H1 (cell line): ENCODE data around the gene TDG. TPM values are rescaled to one million over a fixed set of nuclear protein-coding genes. Genes with fewer than 3 reads are reported as not detected.

Experiments
- CTCF ChIA-PET: fragments of 300-600 bp; sonication (Branson Sonifier 250); formaldehyde crosslinking; loops from one replicate; lab custom pipeline; 2021; ENCODE audit not compliant: partially characterized antibody; lab: Charles Lee
- POLR2A ChIA-PET: fragments of 300-600 bp; sonication (Branson Sonifier 250); formaldehyde crosslinking; loops from one replicate; lab custom pipeline; 2021; ENCODE audit warnings: inconsistent platforms; ENCODE audit not compliant: partially characterized antibody; lab: Charles Lee
- DNase-seq, 2 experiments: peaks; one replicate each; pipeline versions ENCODE4 v3.0.0 to v3.0.0-alpha.2; 2010 to 2022; ENCODE audit warnings: low spot score in 2 of 2, low read depth in 1 of 2, mixed read lengths in 1 of 2
- FAIRE-seq: peaks from 2 replicates; lab custom pipeline; 2011; peaks lifted over from hg19 to GRCh38; lab: Jason Lieb, UNC
- H2AFZ ChIP-seq: 2 replicates; pipeline ENCODE4 v1.8.1; 2012; ENCODE audit warnings: low read length, inconsistent platforms
- H2AK5ac ChIP-seq: 2 replicates; pipeline ENCODE4 v1.6.1; 2013; ENCODE audit warnings: low read depth, low read length
- H2BK120ac ChIP-seq: replicated peaks from 2 replicates; pipeline ENCODE3; 2013; ENCODE audit warnings: low read depth, low read length, inconsistent platforms
- H2BK12ac ChIP-seq: 2 replicates; pipeline ENCODE4 v1.6.1; 2013; ENCODE audit warnings: low read depth, low read length
- H2BK15ac ChIP-seq: 2 replicates; pipeline ENCODE4 v1.6.1; 2013; ENCODE audit warnings: low read length
- H2BK20ac ChIP-seq: 2 replicates; pipeline ENCODE4 v1.6.1; 2013; ENCODE audit warnings: low read length
- H2BK5ac ChIP-seq: 2 replicates; pipeline ENCODE4 v1.6.1; 2013; ENCODE audit warnings: low read depth, low read length
- H3K14ac ChIP-seq: 2 replicates; pipeline ENCODE4 v1.6.1; 2013; ENCODE audit warnings: inconsistent platforms; ENCODE audit not compliant: insufficient read length
- H3K18ac ChIP-seq: 2 replicates; pipeline ENCODE4 v1.6.1; 2013; ENCODE audit warnings: low read length; ENCODE audit errors: extremely low read depth
- H3K23ac ChIP-seq: 2 replicates; pipeline ENCODE4 v1.6.1; 2013; ENCODE audit warnings: inconsistent platforms; ENCODE audit not compliant: insufficient read length
- H3K23me2 ChIP-seq: 2 replicates; pipeline ENCODE4 v1.6.1; 2013; ENCODE audit warnings: low read depth, low read length
- H3K27ac ChIP-seq: 2 replicates; pipeline ENCODE4 v1.6.1; 2011; ENCODE audit warnings: low read depth, low read length, inconsistent platforms
- H3K27me3 ChIP-seq, 4 experiments: replicated peaks in 1 of 4; 1 replicate in 1 of 4; 2 replicates in 3 of 4; pipeline versions ENCODE4 v1.6.1 to v1.8.1; 2011 to 2013; ENCODE audit warnings: low read length in 3 of 4, mild to moderate bottlenecking in 3 of 4, inconsistent platforms in 2 of 4, mixed read lengths in 2 of 4, moderate library complexity in 1 of 4; ENCODE audit not compliant: control insufficient read depth in 3 of 4, insufficient read depth in 3 of 4; ENCODE audit errors: extremely low read depth in 1 of 4
- H3K36me3 ChIP-seq, 4 experiments: 2 replicates each; pipeline versions ENCODE4 v1.6.1 to v1.8.1; 2011 to 2013; ENCODE audit warnings: mild to moderate bottlenecking in 4 of 4, low read length in 3 of 4, moderate library complexity in 2 of 4, control low read depth in 1 of 4, inconsistent platforms in 1 of 4; ENCODE audit not compliant: insufficient read depth in 4 of 4, control insufficient read depth in 2 of 4
- H3K4ac ChIP-seq: replicated peaks from 2 replicates; pipeline ENCODE3; 2013; ENCODE audit warnings: low read length, low read depth, mixed read lengths, inconsistent platforms; ENCODE audit not compliant: insufficient read length
- H3K4me1 ChIP-seq, 4 experiments: replicated peaks in 1 of 4; 1 replicate in 1 of 4; 2 replicates in 3 of 4; pipeline versions ENCODE4 v1.6.1 to v1.8.1; 2011 to 2013; ENCODE audit warnings: low read length in 3 of 4, inconsistent platforms in 2 of 4, mixed read lengths in 1 of 4; ENCODE audit not compliant: insufficient read depth in 4 of 4, control insufficient read depth in 3 of 4
- H3K4me2 ChIP-seq, 2 experiments: 2 replicates each; pipeline versions ENCODE4 v1.6.1 to v1.8.1; 2011 to 2013; ENCODE audit warnings: low read depth in 2 of 2, low read length in 2 of 2, control low read depth in 1 of 2, inconsistent platforms in 1 of 2, mild to moderate bottlenecking in 1 of 2; ENCODE audit not compliant: insufficient read depth in 1 of 2
- H3K4me3 ChIP-seq, 4 experiments: fragments of 200-600, 300-600 bp in 1 of 4; sonication (generic), shearing (Covaris generic), sonication (Bioruptor Twin) in 1 of 4; 2 replicates each; pipeline versions ENCODE4 v1.5.1 to v1.8.1; 2011 to 2016; ENCODE audit warnings: low read length in 4 of 4, low read depth in 3 of 4, control low read depth in 2 of 4, inconsistent platforms in 2 of 4, mild to moderate bottlenecking in 2 of 4, mixed read lengths in 1 of 4, moderate library complexity in 1 of 4; ENCODE audit not compliant: insufficient read depth in 2 of 4; ENCODE audit errors: extremely low read depth in 1 of 4
- H3K56ac ChIP-seq: replicated peaks from 2 replicates; pipeline ENCODE3; 2013; ENCODE audit warnings: low read depth, mild to moderate bottlenecking, mixed read lengths, low read length, inconsistent platforms; ENCODE audit not compliant: insufficient read length
- H3K79me1 ChIP-seq: 2 replicates; pipeline ENCODE4 v1.6.1; 2013; ENCODE audit warnings: low read depth, low read length, control low read depth
- H3K79me2 ChIP-seq, 2 experiments: 2 replicates each; pipeline versions ENCODE4 v1.6.1 to v1.8.1; 2012 to 2013; ENCODE audit warnings: low read length in 2 of 2, mild to moderate bottlenecking in 2 of 2, inconsistent platforms in 1 of 2; ENCODE audit not compliant: insufficient read depth in 2 of 2, control insufficient read depth in 1 of 2
- H3K9ac ChIP-seq, 4 experiments: replicated peaks in 1 of 4; 1 replicate in 1 of 4; 2 replicates in 3 of 4; pipeline versions ENCODE4 v1.6.1 to v1.8.1; 2011 to 2013; ENCODE audit warnings: low read depth in 3 of 4, low read length in 3 of 4, control low read depth in 2 of 4, mild to moderate bottlenecking in 2 of 4, moderate library complexity in 2 of 4, inconsistent platforms in 1 of 4; ENCODE audit errors: extremely low read depth in 1 of 4
- H3K9me3 ChIP-seq, 2 experiments: 2 replicates each; pipeline versions ENCODE4 v1.6.1 to v1.8.1; 2012 to 2013; ENCODE audit warnings: mild to moderate bottlenecking in 2 of 2, moderate library complexity in 2 of 2, control low read depth in 1 of 2, inconsistent platforms in 1 of 2, low read depth in 1 of 2, low read length in 1 of 2, mixed read lengths in 1 of 2; ENCODE audit not compliant: insufficient read depth in 2 of 2
- H4K20me1 ChIP-seq, 2 experiments: replicated peaks in 1 of 2; 2 replicates each; pipeline versions ENCODE3 to v1.8.1; 2011 to 2013; ENCODE audit warnings: inconsistent platforms in 2 of 2, low read length in 2 of 2, mild to moderate bottlenecking in 1 of 2; ENCODE audit not compliant: insufficient read depth in 2 of 2, control insufficient read depth in 1 of 2
- H4K5ac ChIP-seq: 2 replicates; pipeline ENCODE4 v1.6.1; 2013; ENCODE audit warnings: low read length, low read depth, mixed read lengths, inconsistent platforms; ENCODE audit not compliant: insufficient read length
- H4K8ac ChIP-seq: 2 replicates; pipeline ENCODE4 v1.8.0; 2013; ENCODE audit warnings: mild to moderate bottlenecking, moderate library complexity, low read length, inconsistent platforms; ENCODE audit not compliant: insufficient read depth; ENCODE audit errors: extremely low read depth
- H4K91ac ChIP-seq: replicated peaks from 2 replicates; pipeline ENCODE3; 2013; ENCODE audit warnings: low read length, mixed read lengths, inconsistent platforms; ENCODE audit not compliant: insufficient read length
- BRCA1 ChIP-seq: IDR thresholded peaks from 2 replicates; pipeline ENCODE4 v1.6.1; 2012; ENCODE audit warnings: low read depth, low read length, improper control_type of control experiment
- CBX5 ChIP-seq: fragments of 300-800, 300-1000 bp; sonication (generic); IDR thresholded peaks from 2 replicates; pipeline ENCODE4 v1.7.1; 2016; ENCODE audit warnings: antibody characterized with exemption, low read length, low read depth
- CBX8 ChIP-seq: fragments of 300-800, 300-1000 bp; sonication (generic); IDR thresholded peaks from 2 replicates; pipeline ENCODE4 v1.7.1; 2016; ENCODE audit warnings: low read depth, low read length, borderline replicate concordance
- CEBPB ChIP-seq: IDR thresholded peaks from 2 replicates; pipeline ENCODE4 v1.6.1; 2012; ENCODE audit warnings: low read depth, low read length
- CREB1 ChIP-seq: IDR thresholded peaks from 2 replicates; pipeline ENCODE4 v1.6.1; 2012; ENCODE audit warnings: inconsistent platforms
- CTCF ChIP-seq, 3 experiments: IDR thresholded peaks; 1 replicate in 2 of 3; 2 replicates in 1 of 3; pipeline versions ENCODE4 v1.5.1 to v1.6.1; 2011; ENCODE audit warnings: low read length in 3 of 3, mild to moderate bottlenecking in 3 of 3, inconsistent platforms in 2 of 3, low read depth in 1 of 3, moderate library complexity in 1 of 3; ENCODE audit not compliant: insufficient read depth in 1 of 3; ENCODE audit errors: control extremely low read depth in 1 of 3
- E2F6 ChIP-seq: IDR thresholded peaks from 2 replicates; pipeline ENCODE4 v1.6.1; 2012; ENCODE audit warnings: inconsistent platforms
- EZH2 ChIP-seq: fragments of 200-600 bp; sonication (generic); IDR thresholded peaks from 2 replicates; pipeline ENCODE4 v1.7.1; 2012; ENCODE audit warnings: low read depth, mild to moderate bottlenecking, moderate library complexity, low read length, inconsistent platforms; ENCODE audit not compliant: severe bottlenecking
- JUND ChIP-seq: IDR thresholded peaks from 2 replicates; pipeline ENCODE4 v1.6.1; 2011; ENCODE audit warnings: mild to moderate bottlenecking, improper control_type of control experiment, low read length
- SRF ChIP-seq: IDR thresholded peaks from 2 replicates; pipeline ENCODE4 v1.6.1; 2011; ENCODE audit warnings: mild to moderate bottlenecking, low read depth, low read length, moderate library complexity
- TBP ChIP-seq: IDR thresholded peaks from 2 replicates; pipeline ENCODE4 v1.6.1; 2011; ENCODE audit warnings: low read depth, low read length, improper control_type of control experiment
- YY1 ChIP-seq: IDR thresholded peaks from 2 replicates; pipeline ENCODE4 v1.6.1; 2011; ENCODE audit warnings: low read depth, mild to moderate bottlenecking, low read length
- WGBS, 2 experiments: shearing (Covaris generic) in 1 of 2; methylation state at CpG; one replicate each; pipeline versions ENCODE4 v1.1.6 to v1.1.7; 2013 to 2015; ENCODE audit warnings: low lambda C conversion rate in 2 of 2, mixed read lengths in 2 of 2, inconsistent platforms in 1 of 2, low coverage in 1 of 2, missing lambda C conversion rate in 1 of 2; ENCODE audit not compliant: insufficient replicate concordance in 2 of 2, insufficient coverage in 1 of 2, insufficient read length in 1 of 2; ENCODE audit errors: extremely low coverage in 1 of 2, missing lambda C conversion rate in 1 of 2; 5-methylcytosine and 5-hydroxymethylcytosine counted together
- polyA plus RNA-seq, 7 experiments: library from polyadenylated mRNA; depleted of rRNA in 3 of 7; stranded (reverse) in 5 of 7; unstranded in 2 of 7; fragments of >200 nt in 5 of 7; fragments of 200-250 nt in 2 of 7; gene quantifications; 1 replicate in 5 of 7; 2 replicates in 1 of 7; 4 replicates in 1 of 7; pipeline versions ENCODE4 v1.2.1 to v1.2.3, GENCODE V29; 2011 to 2013; ENCODE audit warnings: missing spikeins in 2 of 7, mixed read lengths in 2 of 7
- total RNA-seq: library from RNA; stranded (reverse); fragmentation: NEBNext Ultra II Directional; extraction: Animal tissue kit (Norgen Biotek cat#: 25700); gene quantifications from 2 replicates; pipeline ENCODE4 v1.2.1, GENCODE V29; 2021

Gene TDG
- total and polyA plus RNA-seq, 2 of the 8 experiments (the other 6 are each of a cell fraction or from before 2014, with no cell fraction given): 22.7 to 47.8 TPM

- Histone ChIP-seq H3K9ac (no peak overlapping the region), H3K18ac (no peak overlapping the region), H4K91ac (no peak overlapping the region), H3K79me1 (no peaks in the 10 kb centered on the region), H3K79me2 (no peaks in the 10 kb centered on the region), H3K56ac (no peak overlapping the region), H3K4me1 (no peaks in the 10 kb centered on the region), H2BK20ac (no peak overlapping the region), H3K27ac (no peak overlapping the region), H3K23me2 (no peaks in the 10 kb centered on the region), H3K4me2 (no peak overlapping the region), H3K36me3 (no peaks in the 10 kb centered on the region), H4K5ac (no peak overlapping the region), H3K23ac (no peak overlapping the region), H3K4me3 (no peak overlapping the region), H2BK15ac (no peak overlapping the region), H4K8ac (no peak overlapping the region), H3K4ac (no peak overlapping the region), H2BK120ac (no peak overlapping the region), H3K9me3 (no peaks in the 10 kb centered on the region), H2AK5ac (no peak overlapping the region), H2AFZ (no peak overlapping the region), H2BK5ac (no peak overlapping the region), H2BK12ac (no peak overlapping the region), H3K14ac (no peak overlapping the region), H3K27me3 (no peaks in the 10 kb centered on the region), H4K20me1 (no peaks in the 10 kb centered on the region)
- ChIA-PET CTCF (interaction anchor here (1.0 kb wide), 1 partner anchor 105 kb away, joined by 3 read pairs; no protein-coding TSS in a partner anchor), POLR2A (interaction anchor here (0.5 to 0.8 kb wide), 2 partner anchors 17 to 38 kb away, joined by 3 read pairs; partner anchors contain the start of gene TDG)
- WGBS, 2 experiments: 89% methylated on average over 2 of the region's 2 CpGs; no CpG with 5 or more reads in 1 of the 2 experiments
- FAIRE-seq (no peak), DNase-seq (no peak)
- TF ChIP-seq CBX5 (no peak), CBX8 (no peak), TBP (no peak), BRCA1 (no peak), YY1 (no peak), CEBPB (no peak), EZH2 (no peak), JUND (no peak), SRF (no peak), CREB1 (no peak), CTCF (IDR thresholded peaks at IDR 0.05; ENCODE audit: control extremely low read depth in 1 of 3, insufficient read depth in 1 of 3, low read depth in 1 of 3, low read length in 3 of 3) (no peak), E2F6 (no peak)
These were observed 37.9 kb downstream of the TDG start for GRCh38 chr12:104003596-104003995.
